Effector CD8-positive, alpha-beta T cell (primary cell): ENCODE measurements around the gene DDX11.
A peak's percentile ranks its signal among the peaks of the same experiment; 100 is the strongest.
"Not testable (repeated sequence)": the region's sequence is repeated elsewhere in the genome, so short reads cannot be mapped to it uniquely, and the experiment has no call there.

Source experiments
- DNase-seq: peaks from one replicate; lab custom pipeline; 2025; lab: John Stamatoyannopoulos, UW
- total RNA-seq, 4 experiments: gene quantifications; one replicate each; lab custom pipeline; 2026; lab: John Stamatoyannopoulos, UW

The DDX11 gene
- 43.7 to 99.1 (median 54.3) reads per million in 4 experiments for total RNA-seq

- peak; percentile 90 for DNase-seq
Observed at GRCh38 chr12:31073527-31074332, at the start of gene DDX11. TSS of gene DDX11 (plus strand) at chr12:31073860. CDS start at chr12:31078394, 4,534 bp downstream.

- no peak for DNase-seq
Observed at GRCh38 chr12:31026202-31026601, 47.5 kb upstream of the DDX11 start.

- not testable (repeated sequence) for DNase-seq
Observed at GRCh38 chr12:31027006-31027405, 46.7 kb upstream of the DDX11 start.

- DNase-seq: no peak
Observed at GRCh38 chr12:31029468-31029867, 44.2 kb upstream of the DDX11 start.

GRCh38 chr12:31029916-31030562, 43.6 kb upstream of the DDX11 start:
- no peak for DNase-seq

- no peak for DNase-seq
Observed at GRCh38 chr12:31031951-31032335, 41.7 kb upstream of the DDX11 start.

GRCh38 chr12:31033146-31033545, 40.5 kb upstream of the DDX11 start:
- DNase-seq: no peak

GRCh38 chr12:31033681-31034080, 40.0 kb upstream of the DDX11 start:
- DNase-seq: no peak

- no peak for DNase-seq
Observed at GRCh38 chr12:31034372-31034771, 39.3 kb upstream of the DDX11 start.

- DNase-seq: no peak
Observed at GRCh38 chr12:31035226-31035625, 38.4 kb upstream of the DDX11 start.

- no peak for DNase-seq
Observed at GRCh38 chr12:31035967-31036665, 37.5 kb upstream of the DDX11 start.

GRCh38 chr12:31037028-31037427, 36.6 kb upstream of the DDX11 start:
- DNase-seq: no peak

GRCh38 chr12:31037931-31038330, 35.7 kb upstream of the DDX11 start:
- DNase-seq: no peak

- no peak for DNase-seq
Observed at GRCh38 chr12:31041033-31041564, 32.6 kb upstream of the DDX11 start.

GRCh38 chr12:31050143-31050542, 23.5 kb upstream of the DDX11 start:
- DNase-seq: not testable (repeated sequence)

GRCh38 chr12:31050548-31050947, 23.1 kb upstream of the DDX11 start:
- not testable (repeated sequence) for DNase-seq

GRCh38 chr12:31051692-31052091, 22.0 kb upstream of the DDX11 start:
- not testable (repeated sequence) for DNase-seq

- DNase-seq: not testable (repeated sequence)
Observed at GRCh38 chr12:31052121-31052520, 21.5 kb upstream of the DDX11 start.

GRCh38 chr12:31052666-31053439, 20.8 kb upstream of the DDX11 start:
- DNase-seq: not testable (repeated sequence)

GRCh38 chr12:31053944-31054343, 19.7 kb upstream of the DDX11 start:
- DNase-seq: not testable (repeated sequence)

GRCh38 chr12:31057671-31058070, 16.0 kb upstream of the DDX11 start:
- DNase-seq: no peak
